ENCODE measurements around the gene MTHFD2L. TPM values are rescaled to one million over a fixed set of nuclear protein-coding genes. Genes with fewer than 3 reads are reported as not detected.

MTHFD2L gene
- polyA plus RNA-seq, 3 donors, result 4.3 to 7.0 (median 4.8) TPM

DNA sequence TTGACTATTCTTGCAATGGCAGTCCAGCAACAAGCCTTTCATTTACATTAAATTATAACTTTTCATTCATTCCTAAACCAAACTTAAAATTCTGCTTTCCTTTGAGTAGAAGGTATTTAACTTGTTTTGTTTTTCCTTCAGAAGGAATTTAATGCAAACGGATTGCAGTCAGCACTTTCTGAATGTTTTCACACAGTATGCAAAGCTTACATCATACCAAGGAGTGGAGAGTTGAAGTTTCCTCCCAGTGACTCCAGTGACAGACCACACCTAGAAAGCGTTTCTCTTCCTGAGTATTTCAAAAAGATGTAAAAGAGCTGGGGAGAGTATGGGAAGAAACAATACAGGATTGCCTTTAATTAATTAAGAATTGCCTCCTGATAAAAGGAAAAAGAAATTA lies 158.5 kb downstream of the MTHFD2L start:
- Histone ChIP-seq H2AFZ (ENCODE audit: insufficient read depth, low read depth, low read length, poor library complexity, severe bottlenecking) (no peak overlapping the region), H3K27me3 (ENCODE audit: control insufficient read depth in 2 of 2, insufficient read depth in 2 of 2, low read length in 2 of 2) (no peaks in the 10 kb centered on the region), H3K4me3 (replicated peaks in 1 of 3; ENCODE audit: low read depth in 2 of 3, low read length in 3 of 3) (no peak overlapping the region), H3K4me1 (ENCODE audit: control insufficient read depth in 1 of 2, insufficient read depth in 2 of 2, low read length in 2 of 2) (peaks cover 4 to 8% of the 10 kb centered on the region in 2 donors), H4K20me1 (ENCODE audit: insufficient read depth, low read length) (no peaks in the 10 kb centered on the region), H3K9me3 (replicated peaks in 1 of 2; ENCODE audit: control insufficient read depth in 1 of 2, insufficient read depth in 1 of 2, low read length in 2 of 2) (no peaks in the 10 kb centered on the region), H3K27ac (ENCODE audit: low read depth in 1 of 2, low read length in 2 of 2) (no peak overlapping the region), H3K36me3 (replicated peaks in 1 of 2; ENCODE audit: control insufficient read depth in 1 of 2, insufficient read depth in 2 of 2, low read length in 2 of 2) (no peaks in the 10 kb centered on the region), H3K9ac (ENCODE audit: insufficient read depth, low read length, poor library complexity, severe bottlenecking) (no peak overlapping the region), H3K4me2 (replicated peaks; ENCODE audit: extremely low read depth, low read length, poor library complexity, severe bottlenecking) (no peak overlapping the region), H3K79me2 (ENCODE audit: insufficient read depth, low read length) (no peaks in the 10 kb centered on the region)
- Mint-ChIP-seq H3K4me3 (no peak overlapping the region), H3K27me3 (ENCODE audit: low read depth in 3 of 3) (peaks cover 0 to 2% (median 0%) of the 10 kb centered on the region in 3 donors), H3K4me1 (peaks cover 19% of the 10 kb centered on the region), H3K9me3 (no peaks in the 10 kb centered on the region), H3K27ac (no peak overlapping the region), H3K36me3 (no peaks in the 10 kb centered on the region)
- TF ChIP-seq, protein P1, sequence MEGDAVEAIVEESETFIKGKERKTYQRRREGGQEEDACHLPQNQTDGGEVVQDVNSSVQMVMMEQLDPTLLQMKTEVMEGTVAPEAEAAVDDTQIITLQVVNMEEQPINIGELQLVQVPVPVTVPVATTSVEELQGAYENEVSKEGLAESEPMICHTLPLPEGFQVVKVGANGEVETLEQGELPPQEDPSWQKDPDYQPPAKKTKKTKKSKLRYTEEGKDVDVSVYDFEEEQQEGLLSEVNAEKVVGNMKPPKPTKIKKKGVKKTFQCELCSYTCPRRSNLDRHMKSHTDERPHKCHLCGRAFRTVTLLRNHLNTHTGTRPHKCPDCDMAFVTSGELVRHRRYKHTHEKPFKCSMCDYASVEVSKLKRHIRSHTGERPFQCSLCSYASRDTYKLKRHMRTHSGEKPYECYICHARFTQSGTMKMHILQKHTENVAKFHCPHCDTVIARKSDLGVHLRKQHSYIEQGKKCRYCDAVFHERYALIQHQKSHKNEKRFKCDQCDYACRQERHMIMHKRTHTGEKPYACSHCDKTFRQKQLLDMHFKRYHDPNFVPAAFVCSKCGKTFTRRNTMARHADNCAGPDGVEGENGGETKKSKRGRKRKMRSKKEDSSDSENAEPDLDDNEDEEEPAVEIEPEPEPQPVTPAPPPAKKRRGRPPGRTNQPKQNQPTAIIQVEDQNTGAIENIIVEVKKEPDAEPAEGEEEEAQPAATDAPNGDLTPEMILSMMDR (IDR thresholded peaks at IDR 0.05), result no peak
- intact Hi-C loops (cut with micrococcal nuclease), result loop anchor here in 1 of 2 donors (10.0 kb wide), 1 partner anchor 122 kb away; no protein-coding TSS in a partner anchor
- WGBS (ENCODE audit: insufficient coverage), result no CpG with 5 or more reads among the region's 2 CpGs
- DNase-seq, result peak in 2 of 3 donors; percentile 14 to 15

DNA sequence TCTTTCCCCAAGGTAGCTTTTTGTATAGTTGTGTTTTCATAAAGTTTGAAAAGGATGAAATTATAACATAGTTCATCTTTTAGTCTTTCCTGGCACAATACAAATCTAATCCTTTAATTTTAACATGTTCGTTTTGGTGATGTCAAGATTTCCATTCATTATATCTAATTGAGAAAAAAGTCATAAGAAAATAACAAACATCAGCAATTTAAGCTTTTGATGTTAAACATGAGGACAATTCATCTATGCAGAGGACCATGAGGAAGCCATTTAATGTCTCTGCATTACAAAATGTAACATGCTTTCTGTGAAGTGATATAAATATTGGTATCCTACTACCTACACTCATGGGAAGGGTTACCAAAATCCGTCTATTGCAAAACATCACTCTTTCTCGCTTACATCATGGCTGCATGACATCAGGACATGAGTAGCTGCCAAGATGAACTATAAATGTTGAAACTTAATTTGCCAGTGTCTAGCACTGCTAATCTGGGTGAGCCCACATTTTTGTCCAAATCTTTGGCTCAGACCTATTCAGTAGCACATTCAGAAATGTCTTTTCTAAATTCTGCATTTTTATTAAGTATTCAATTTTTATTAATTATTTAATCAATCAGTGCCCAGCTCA lies 159.8 kb downstream of the MTHFD2L start:
- Histone ChIP-seq H3K79me2 (ENCODE audit: insufficient read depth, low read length) (no peaks in the 10 kb centered on the region), H3K4me3 (replicated peaks in 1 of 3; ENCODE audit: low read depth in 2 of 3, low read length in 3 of 3) (no peak overlapping the region)
- H3K4me3 Mint-ChIP-seq, result no peak overlapping the region

More for the DNA sequence above, 159.8 kb downstream of the MTHFD2L start:
- H3K27me3 Mint-ChIP-seq (ENCODE audit: low read depth in 3 of 3), result peaks cover 0 to 2% (median 0%) of the 10 kb centered on the region in 3 donors
- H3K9ac ChIP-seq (ENCODE audit: insufficient read depth, low read length, poor library complexity, severe bottlenecking), result no peak overlapping the region
- H3K36me3 Mint-ChIP-seq, result no peaks in the 10 kb centered on the region
- H3K36me3 ChIP-seq (replicated peaks in 1 of 2; ENCODE audit: control insufficient read depth in 1 of 2, insufficient read depth in 2 of 2, low read length in 2 of 2), result no peaks in the 10 kb centered on the region
- no CpG with 5 or more reads among the region's 3 CpGs for WGBS (ENCODE audit: insufficient coverage)
- H3K27me3 ChIP-seq (ENCODE audit: control insufficient read depth in 2 of 2, insufficient read depth in 2 of 2, low read length in 2 of 2), result no peaks in the 10 kb centered on the region
- TF ChIP-seq, protein P1 (IDR thresholded peaks at IDR 0.05), result no peak
- H3K4me1 Mint-ChIP-seq, result peaks cover 19% of the 10 kb centered on the region
- H3K4me1 ChIP-seq (ENCODE audit: control insufficient read depth in 1 of 2, insufficient read depth in 2 of 2, low read length in 2 of 2), result peaks cover 4 to 8% of the 10 kb centered on the region in 2 donors
- no peak overlapping the region for H3K27ac ChIP-seq (ENCODE audit: low read depth in 1 of 2, low read length in 2 of 2)
- peak; percentile 31 to 67 (median 55) for DNase-seq
- intact Hi-C loops (cut with micrococcal nuclease), result loop anchor here in 1 of 2 donors (10.0 kb wide), 1 partner anchor 123 kb away; no protein-coding TSS in a partner anchor
- no peaks in the 10 kb centered on the region for H3K9me3 ChIP-seq (replicated peaks in 1 of 2; ENCODE audit: control insufficient read depth in 1 of 2, insufficient read depth in 1 of 2, low read length in 2 of 2)
- no peaks in the 10 kb centered on the region for H3K9me3 Mint-ChIP-seq
- H4K20me1 ChIP-seq (ENCODE audit: insufficient read depth, low read length), result no peaks in the 10 kb centered on the region
- H2AFZ ChIP-seq (ENCODE audit: insufficient read depth, low read depth, low read length, poor library complexity, severe bottlenecking), result no peak overlapping the region
- no peak overlapping the region for H3K4me2 ChIP-seq (replicated peaks; ENCODE audit: extremely low read depth, low read length, poor library complexity, severe bottlenecking)
- H3K27ac Mint-ChIP-seq, result no peak overlapping the region

All from CD14-positive monocyte (primary cell).